GM18868 (cell line): Measurements from ENCODE around the gene CREB3L2.
A peak's percentile ranks its signal among the peaks of the same experiment; 100 is the strongest.
"Not testable (repeated sequence)": the region's sequence is repeated elsewhere in the genome, so short reads cannot be mapped to it uniquely, and the experiment has no call there.

Experiments
- ATAC-seq: cut with Tn5 transposase; IDR thresholded peaks from one replicate; pipeline ENCODE4 v1.9.1; 2021; ENCODE audit warnings: mild to moderate bottlenecking, moderate library complexity; ENCODE audit not compliant: unreplicated experiment

CREB3L2 gene

DNA sequence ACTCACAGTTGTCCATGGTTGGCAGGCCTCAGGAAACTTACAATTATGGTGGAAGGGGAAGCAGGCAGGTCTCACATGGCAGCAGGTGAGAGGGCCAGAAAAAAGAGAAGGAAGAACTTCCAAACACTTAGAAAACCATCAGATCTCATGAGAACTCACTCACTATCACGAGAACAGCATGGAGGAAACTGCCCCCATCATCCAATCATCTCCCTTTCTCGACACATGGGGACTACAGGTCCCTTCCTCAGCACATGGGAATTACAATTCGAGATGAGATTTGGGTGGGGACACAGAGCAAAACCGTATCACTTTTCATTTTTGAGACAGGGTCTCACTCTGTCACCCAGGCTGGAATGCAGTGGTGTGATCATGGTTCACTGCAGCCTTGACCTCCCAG lies 12.3 kb upstream of the CREB3L2 start:
- ATAC-seq, result not testable (repeated sequence)

GRCh38 chr7:138009350-138009653 lies 7.4 kb upstream of the CREB3L2 start:
- ATAC-seq, result no peak

DNA sequence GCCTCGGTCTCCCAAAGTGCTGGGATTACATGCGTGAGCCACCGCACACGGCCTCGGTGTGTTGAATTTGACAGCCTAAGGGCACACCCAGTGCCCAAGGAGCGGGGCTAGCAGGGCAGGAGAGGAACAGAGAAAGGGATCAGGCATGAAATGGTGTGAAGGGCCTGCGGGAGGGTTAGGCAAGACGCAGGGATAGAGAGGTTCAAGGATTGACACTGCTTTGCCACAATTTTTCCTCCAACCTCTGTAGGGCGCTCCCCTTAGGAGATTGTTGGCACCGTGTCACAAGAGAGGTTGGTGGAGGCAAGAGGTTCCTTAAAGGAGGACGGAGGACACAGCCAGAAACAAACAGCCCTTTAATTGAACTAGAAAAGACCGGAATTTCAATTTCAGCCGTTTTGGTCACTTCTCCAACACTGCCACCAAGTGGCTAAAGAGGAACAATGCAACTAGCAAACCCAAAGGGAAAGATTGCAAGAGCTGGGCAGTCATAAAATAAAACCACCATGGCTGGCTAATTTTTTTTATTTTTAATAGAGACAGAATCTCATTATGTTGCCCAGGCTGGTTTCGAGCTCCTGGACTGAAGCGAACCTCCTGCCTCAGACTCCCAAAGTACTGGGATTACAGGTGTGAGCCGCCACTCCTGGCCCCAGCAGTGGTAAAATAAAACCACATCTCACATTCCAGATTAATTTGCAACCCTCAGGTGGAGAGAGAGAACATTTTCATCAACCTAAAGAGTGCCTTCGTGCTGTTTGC lies 6.9 kb upstream of the CREB3L2 start:
- peak; percentile 63 for ATAC-seq

DNA sequence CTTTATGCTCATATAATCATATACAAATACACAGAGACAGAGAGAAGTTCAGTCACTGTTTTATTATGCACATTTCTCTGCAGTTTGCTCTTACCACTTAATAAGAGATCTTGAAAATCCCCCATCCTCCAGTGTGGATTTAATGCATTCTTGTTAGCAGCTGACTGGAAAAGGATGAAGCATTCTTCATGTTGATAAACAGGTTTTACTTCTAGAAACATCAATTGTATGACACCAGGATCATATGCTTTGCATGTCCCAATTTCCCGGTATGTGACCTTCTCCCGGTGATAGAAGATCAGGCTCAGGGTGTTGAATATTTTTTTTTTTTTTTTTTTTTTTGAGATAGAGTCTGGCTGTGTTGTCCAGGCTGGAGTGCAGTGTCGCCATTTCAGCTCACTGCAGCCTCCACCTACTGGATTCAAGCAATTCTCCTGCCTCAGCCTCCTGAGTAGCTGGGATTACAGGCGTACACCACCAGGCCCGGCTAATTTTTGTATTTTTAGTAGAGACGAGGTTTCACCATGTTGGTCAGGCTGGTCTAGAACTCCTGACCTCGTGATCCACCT lies 6.2 kb upstream of the CREB3L2 start:
- no peak for ATAC-seq

GRCh38 chr7:138006106-138006505 lies 4.2 kb upstream of the CREB3L2 start:
- no peak for ATAC-seq

- no peak for ATAC-seq
These were observed 3.0 kb upstream of the CREB3L2 start for GRCh38 chr7:138004936-138005335.

DNA sequence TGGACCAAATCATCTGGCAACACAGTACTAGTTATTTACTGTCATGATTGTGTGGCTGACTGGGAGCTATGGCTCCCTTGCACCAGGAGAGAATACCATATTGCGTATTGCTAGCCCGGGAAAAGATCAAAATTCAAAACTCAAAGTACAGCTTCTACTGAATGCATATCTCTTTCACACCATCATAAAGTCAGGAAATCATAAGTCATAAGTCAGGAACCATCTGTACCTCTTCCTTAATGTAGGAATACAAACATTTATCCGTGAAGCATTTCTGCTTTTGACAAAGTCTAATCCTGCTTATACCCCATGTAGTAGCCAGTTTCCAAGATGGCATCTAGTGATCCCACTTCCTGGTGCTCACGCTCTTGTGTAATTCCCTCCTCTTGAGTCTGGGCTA lies 2.2 kb upstream of the CREB3L2 start:
- no peak for ATAC-seq

DNA sequence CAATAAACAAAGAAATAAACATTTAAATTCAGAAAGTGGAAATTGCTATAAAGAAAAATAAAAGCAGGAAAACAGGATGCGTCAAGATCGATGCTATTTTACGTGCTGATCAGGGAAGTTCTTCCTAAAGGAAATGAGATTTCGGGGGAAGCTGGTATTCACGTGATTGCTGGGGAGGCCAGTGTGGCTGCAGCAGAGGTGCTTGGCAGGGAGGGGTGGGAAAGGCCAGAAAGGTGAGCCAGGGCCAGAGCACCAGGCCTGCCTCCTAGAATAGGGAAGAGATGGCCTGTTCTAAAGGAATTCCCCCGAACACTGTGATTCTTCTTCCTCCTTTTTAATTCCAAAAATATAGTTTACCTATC lies 923 bp upstream of the CREB3L2 start:
- ATAC-seq, result no peak

GRCh38 chr7:138002096-138002827 lies 376 bp upstream of the CREB3L2 start:
- peak; percentile 95 for ATAC-seq

DNA sequence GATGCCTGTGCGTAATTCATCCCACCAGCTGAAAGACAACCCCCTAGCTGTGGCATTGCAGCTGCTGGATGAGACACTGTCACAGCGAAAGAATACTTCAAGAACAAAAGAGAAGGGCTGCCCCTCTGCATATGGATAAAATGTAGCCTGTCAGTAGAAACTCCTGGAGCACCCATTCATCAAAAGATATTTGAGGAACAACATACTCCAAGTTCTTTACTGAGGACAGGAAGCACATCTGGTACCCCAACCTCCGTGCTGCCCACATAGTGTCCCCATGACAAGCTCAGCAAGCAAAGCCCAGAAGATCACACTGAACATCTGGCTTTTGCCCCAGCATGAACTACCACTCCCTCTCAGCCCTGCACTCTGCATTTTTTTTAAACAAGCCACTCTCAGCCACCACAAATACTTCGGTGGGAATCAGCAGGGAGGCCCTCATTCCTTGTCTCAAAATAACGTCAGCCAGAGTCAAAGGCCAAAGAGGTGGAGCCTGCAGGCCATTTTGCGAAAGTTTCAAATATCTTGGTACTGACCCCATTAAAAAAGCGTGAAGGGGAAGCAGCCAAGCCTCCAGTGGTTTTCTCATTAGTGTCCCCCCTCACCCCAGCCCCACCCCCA lies 1.7 kb downstream of the CREB3L2 start:
- no peak for ATAC-seq

DNA sequence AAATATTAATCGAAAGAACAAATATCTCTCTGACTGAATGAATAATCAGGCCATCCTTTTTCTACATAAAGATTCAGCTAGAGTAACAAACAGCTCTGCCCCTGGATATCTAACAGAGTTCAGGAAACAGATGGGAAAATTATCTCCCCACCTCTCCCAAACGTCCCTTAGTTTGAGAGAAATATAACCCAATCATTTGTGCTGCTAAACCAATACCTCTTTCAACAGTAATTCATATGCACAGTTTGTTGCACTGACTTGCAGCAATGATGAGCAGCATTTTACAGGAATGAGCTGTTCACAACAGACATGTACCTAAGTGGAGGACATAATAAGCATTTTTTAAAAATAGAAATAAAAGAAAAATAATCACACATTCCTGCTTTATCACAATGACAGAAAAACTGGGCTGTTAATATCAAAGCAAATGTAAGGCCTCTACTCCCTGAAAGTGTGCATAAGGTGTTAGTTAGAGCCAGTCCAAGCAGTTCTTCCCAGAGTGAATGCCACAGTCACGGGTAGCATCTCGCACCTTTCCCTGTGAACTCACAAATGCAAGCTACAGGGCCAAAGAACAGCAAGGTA lies 2.3 kb downstream of the CREB3L2 start:
- ATAC-seq, result no peak

- ATAC-seq, result no peak
These were observed 3.6 kb downstream of the CREB3L2 start for GRCh38 chr7:137998250-137998649.

- ATAC-seq, result no peak
These were observed 5.0 kb downstream of the CREB3L2 start for GRCh38 chr7:137996871-137997270.

GRCh38 chr7:137996386-137996851 lies 5.5 kb downstream of the CREB3L2 start:
- ATAC-seq, result no peak

- no peak for ATAC-seq
These were observed 7.7 kb downstream of the CREB3L2 start for GRCh38 chr7:137994216-137994615.

DNA sequence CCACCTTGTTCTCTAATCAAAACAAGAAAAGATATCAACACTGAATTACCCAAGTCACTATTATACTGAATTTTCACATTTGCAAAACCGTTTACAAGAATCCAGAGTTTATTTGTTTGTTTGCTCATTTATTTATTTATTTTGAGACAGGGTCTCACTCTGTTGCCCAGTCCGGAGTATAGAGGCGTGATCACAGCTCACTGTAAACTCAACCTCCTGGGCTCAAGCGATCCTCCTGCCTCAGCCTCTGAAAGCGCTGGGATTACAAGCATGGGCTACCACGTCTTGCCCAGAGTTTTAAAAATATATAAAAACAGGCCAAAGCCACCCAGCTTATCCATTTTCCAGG lies 8.5 kb downstream of the CREB3L2 start:
- no peak for ATAC-seq

GRCh38 chr7:137992550-137993394 lies 9.1 kb downstream of the CREB3L2 start:
- ATAC-seq, result peak; percentile 60

DNA sequence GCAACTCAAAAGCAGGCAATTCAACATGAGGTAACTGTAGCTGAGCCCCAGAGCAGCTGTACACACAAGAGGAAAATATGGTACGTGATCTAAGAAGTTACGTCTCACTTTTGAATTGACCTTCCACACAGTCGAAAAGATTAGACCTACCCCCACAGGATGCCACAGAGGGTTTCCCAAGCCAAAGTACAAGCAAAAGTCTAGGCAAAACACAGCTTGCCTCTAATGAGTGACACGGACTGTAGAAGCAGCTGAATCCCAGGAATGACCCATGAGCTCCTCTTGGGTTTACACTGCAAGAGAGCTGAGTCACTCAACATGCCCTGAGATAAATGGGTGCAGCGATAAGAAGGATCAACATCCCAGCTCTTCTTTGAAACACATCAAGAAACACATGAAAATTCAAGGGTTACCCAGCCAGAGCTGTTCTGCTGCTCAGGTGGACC lies 9.8 kb downstream of the CREB3L2 start:
- ATAC-seq, result no peak

- ATAC-seq, result no peak
These were observed 11.5 kb downstream of the CREB3L2 start for GRCh38 chr7:137990251-137990941.

- no peak for ATAC-seq
These were observed 12.3 kb downstream of the CREB3L2 start for GRCh38 chr7:137989590-137989989.
